HG03135 (cell line): ENCODE results near the gene OR13A1.
"Not testable (repeated sequence)": the region's sequence is repeated elsewhere in the genome, so short reads cannot be mapped to it uniquely, and the experiment has no call there.

Experiments
- ATAC-seq: cut with Tn5 transposase; IDR thresholded peaks from one replicate; pipeline ENCODE4 v1.9.1; 2021; ENCODE audit warnings: mild to moderate bottlenecking, moderate library complexity; ENCODE audit not compliant: unreplicated experiment

The OR13A1 gene

GRCh38 chr10:45286980-45287379, 28.4 kb downstream of the OR13A1 start:
- ATAC-seq: no peak

DNA sequence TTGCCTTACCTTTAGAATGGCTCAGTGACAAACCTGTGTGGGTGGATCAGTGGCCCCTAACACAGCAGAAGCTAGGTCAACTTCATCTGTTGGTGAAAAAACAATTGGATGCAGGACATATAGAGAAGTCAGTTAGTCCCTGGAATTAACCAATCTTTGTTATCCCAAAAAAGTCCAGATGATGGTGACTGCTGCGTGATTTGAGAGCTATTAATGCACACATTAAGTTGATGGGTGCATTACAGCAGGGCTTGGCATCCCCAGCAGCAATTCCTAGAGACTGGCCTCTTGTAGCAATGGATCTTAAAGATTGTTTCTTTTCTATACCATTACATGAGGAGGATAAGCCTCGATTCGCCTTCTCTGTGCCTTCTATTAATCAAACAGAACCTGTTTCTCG, 33.3 kb downstream of the OR13A1 start:
- ATAC-seq: no peak

GRCh38 chr10:45280113-45280760, 35.2 kb downstream of the OR13A1 start:
- ATAC-seq: no peak

DNA sequence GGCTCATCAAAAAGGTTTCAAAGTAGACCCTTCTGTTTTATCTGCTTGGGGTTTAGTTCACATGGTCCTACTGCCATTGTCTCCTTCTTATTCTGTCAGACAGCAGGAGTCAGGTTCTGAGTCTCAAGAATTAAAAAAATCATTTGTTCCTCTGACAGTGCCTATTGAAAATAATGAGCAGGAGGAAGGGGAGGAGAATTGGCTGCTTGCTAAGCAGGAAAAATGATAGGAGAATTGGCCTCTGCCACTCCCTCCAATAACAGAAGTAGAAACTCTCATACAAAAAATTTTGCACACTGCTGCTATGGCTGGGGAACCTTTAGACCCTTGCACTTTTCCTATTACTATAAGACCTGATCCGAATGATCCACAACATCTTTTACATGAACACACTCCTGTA, 35.7 kb downstream of the OR13A1 start:
- ATAC-seq: no peak

DNA sequence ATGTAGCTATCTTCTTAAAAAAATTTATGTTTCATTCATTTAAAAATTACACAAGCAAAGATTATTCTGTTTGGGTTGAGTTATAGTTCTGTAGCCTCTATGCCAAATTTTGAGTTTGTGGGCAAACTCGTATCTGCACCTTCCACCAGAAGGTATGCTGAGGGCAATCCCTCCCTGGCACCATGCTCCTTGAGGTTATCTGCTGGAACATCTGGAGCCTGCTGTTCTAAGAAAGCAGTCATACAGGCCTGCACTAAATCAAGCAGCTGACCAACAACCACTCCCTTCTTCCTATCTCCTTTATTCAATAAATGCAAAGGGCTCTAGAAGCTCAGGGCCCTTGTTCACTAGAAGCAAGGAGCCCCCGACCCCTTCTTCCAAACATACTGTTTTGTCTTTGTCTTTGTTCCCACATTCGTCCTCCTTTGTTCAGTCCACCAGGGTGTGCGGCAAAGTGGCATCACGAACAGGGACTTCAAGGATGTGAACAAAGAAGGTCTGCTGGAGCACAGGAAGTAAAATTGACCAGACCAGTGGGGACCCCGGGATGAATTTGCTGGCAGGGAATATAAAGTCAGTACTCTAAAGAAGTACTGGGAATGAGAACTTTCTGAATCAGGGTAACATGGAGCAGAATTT, 36.4 kb downstream of the OR13A1 start:
- no peak for ATAC-seq

GRCh38 chr10:45276146-45276545, 39.3 kb downstream of the OR13A1 start:
- ATAC-seq: not testable (repeated sequence)

DNA sequence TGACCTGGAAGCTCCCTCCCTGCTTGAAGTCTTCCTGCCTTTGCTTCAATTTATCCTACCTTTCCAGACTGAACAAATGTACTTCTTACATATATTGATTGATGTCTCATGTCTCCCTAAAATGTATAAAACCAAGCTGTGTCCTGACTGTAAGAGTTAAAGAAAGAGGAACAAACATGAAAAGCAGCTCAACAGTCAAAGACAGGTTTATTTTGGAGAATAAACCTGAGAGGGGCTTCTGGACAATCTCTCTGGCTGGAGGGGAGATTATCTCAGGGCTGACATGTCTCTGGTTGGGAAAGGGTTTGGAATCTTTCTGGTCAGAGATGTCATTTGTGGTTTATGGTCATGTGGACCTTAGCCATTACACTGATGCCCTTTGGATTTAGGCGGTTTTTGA, 41.0 kb downstream of the OR13A1 start:
- ATAC-seq: no peak

DNA sequence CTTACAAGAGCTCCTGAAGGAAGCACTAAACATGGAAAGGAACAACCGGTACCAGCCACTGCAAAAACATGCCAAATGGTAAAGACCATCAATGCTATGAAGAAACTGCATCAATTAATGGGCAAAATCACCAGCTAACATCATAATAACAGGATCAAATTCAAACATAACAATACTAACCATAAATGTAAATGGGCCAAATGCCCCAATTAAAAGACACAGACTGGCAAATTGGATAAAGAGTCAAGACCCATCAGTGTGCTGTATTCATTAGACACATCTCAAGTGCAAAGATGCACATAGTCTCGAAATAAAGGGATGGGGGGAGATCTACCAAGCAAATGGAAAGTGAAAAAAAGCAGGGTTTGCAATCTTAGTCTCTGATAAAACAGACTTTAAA, 47.6 kb downstream of the OR13A1 start:
- not testable (repeated sequence) for ATAC-seq

DNA sequence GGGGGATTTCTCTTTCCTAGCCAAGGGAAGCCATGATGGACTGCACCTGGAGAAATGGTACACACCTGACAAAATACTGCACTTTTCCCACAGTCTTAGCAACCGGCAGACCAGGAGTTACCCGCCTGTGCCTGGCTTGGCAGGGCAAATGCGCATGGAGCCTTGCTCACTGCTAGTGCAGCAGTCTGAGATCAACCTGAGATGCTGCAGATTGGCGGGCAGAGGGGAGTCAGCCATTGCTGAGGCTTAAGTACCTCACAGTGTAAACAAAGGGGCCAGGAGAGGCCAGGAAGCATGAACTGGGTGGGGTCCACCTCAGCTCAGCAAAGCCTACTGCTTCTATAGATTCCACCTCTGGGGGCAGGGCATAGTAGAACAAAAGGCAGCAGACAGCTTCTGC, 49.4 kb downstream of the OR13A1 start:
- no peak for ATAC-seq

DNA sequence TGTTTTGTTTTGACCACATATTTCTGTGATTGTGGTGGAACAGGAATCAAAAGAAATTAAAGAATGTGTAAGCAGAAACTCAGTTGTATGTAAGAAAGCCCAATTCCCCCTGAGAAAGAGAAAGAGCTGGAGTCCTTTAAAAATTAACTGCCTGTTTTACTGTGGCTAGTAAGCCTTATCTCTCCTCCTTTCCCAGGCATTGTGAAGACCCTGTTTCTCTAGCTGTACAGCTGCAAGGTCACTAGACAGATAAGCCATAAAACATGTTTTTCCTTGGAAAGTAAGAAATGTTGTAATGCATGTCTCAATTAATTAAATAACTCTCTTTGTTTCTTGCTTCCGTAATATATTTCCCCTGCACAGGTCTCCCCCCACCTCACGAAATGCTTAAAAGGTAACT, 53.5 kb downstream of the OR13A1 start:
- no peak for ATAC-seq

- no peak for ATAC-seq
These were observed 54.1 kb downstream of the OR13A1 start for GRCh38 chr10:45261243-45261775.

GRCh38 chr10:45260635-45261034, 54.8 kb downstream of the OR13A1 start:
- ATAC-seq: not testable (repeated sequence)

DNA sequence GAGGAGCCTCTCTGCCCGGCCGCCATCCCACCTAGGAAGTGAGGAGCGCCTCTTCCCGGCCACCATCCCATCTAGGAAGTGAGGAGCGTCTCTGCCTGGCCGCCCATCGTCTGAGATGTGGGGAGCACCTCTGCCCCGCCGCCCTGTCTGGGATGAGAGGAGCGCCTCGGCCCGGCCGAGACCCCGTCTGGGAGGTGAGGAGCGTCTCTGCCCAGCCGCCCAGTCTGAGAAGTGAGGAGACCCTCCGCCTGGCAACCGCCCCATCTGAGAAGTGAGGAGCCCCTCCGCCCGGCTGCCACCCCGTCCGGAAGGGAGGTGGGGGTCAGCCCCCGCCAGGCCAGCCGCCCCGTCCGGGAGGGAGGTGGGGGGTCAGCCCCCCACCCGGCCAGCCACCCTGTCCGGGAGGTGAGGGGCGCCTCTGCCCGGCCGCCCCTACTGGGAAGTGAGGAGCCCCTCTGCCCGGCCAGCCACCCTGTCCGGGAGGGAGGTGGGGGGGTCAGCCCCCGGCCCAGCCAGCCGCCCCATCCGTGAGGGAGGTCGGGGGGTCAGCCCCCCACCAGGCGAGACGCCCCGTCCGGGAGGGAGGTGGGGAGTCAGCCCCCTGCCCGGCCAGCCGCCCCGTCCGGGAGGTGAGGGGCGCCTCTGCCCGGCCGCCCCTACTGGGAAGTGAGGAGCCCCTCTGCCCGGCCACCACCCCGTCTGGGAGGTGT, 55.5 kb downstream of the OR13A1 start:
- ATAC-seq: not testable (repeated sequence)

DNA sequence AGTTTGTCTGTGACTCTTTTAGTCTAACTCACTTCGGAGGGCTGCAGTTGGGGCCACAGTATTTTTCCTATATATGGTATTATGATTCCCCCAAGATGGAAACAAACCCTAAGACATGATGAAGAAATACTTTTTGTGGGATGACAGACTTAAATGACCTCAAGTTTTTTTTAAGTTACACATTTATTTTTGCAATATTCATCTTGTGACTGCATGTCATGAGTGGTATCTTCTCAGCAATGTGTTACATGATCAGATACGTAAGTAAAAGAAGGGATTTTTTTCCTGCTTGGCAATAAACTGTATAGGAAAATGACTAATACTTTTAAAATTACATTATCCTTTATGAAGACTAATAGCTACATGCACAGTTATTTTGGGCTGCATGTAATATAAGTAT, 57.8 kb downstream of the OR13A1 start:
- ATAC-seq: no peak

DNA sequence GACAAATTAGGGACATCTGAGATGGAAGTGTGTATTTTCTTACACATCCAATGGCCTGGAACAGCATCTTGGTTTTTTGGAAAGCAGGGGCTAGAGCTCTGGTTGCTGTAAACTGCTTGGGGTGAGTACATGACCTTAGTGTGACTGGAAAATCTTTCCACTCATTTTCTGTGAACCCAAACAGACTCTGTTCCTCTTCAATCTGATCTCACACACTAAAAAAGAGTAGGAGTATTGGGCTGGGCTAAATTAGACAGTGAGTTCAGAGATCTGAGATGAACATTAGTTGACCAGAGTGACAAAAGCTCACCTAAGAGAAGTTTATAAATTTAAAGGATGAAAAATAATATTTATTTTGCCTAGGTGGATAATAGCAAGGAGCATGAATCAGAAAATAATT, 59.2 kb downstream of the OR13A1 start:
- no peak for ATAC-seq

DNA sequence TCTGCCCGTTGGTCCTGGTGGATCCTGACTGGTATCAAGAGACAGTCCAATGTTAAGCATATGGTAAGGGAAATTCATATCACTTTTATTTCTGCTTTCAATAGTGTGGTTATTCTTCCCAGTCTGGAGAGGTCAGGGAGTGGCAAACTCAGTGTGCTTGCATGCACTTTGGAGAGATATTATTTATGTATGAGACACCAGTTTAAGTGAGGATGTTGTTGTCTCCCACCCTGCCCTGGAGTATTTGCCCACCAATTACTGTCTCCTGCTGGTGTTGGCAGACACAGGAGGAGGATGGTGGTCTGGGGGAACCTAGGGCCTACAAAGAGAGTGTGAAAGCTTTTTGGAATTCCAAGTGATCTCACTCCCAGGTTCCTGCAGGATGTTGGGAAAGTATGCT, 59.7 kb downstream of the OR13A1 start:
- no peak for ATAC-seq

DNA sequence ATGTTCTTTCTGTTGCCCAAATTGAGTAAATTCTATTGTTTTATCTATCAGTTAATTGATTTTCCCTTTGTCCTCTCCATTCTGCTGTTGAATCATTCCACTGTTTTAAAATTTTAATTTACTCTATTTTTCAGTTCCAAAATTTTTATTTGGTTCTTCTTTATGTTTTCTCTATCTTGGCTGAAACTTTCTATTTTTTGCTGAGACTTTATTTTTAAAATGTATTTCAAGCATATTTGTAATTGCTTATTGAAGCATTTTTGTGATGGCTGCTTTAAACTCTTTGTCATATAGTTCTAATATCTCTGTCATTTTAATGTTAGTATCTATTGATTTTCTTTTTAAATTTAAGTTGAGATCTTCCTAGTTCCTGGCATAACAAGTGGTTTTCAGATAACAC, 60.5 kb downstream of the OR13A1 start:
- ATAC-seq: no peak

DNA sequence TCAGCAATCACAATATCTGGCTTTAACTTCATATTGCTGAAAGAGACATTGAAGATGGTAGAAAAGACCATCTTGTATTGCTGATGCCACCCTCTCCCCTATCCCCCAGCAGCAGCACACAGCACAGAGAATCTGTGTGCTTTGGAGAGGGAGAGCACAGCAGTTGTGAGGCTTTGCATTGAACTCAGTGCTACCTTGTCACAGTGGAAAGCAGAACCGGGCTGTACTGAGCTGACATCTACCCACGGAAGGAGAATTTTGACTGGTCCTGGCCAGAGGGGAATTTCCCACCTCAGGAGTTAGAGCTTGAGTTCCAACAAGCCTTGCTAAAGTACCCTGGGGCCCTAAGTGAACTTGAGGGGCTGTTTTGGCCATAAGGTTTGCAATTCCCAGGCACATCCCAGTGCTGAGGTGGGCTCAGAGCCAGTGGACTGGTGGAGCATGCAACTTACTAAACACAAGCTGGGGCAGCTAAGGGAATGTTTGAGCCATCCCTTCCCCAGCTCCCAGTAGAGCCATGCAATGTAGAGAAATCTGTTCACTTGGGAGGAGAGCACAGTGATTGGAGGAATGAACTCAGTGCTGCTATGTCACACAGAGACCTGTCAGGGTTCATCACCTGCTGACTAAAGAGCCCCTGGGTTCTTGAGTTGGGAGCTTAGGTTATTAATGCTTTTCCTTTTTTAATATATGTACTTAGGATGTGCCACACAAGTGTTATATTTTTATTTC, 62.1 kb downstream of the OR13A1 start:
- peak; percentile 59 for ATAC-seq
